ENCODE measurements around the gene CELF4.

CELF4 gene

GRCh38 chr18:37246779-37247340 is 318.7 kb downstream of the CELF4 start:
- no peak overlapping the region for H3K4me3 ChIP-seq (ENCODE audit: low read depth, low read length)

GRCh38 chr18:37244618-37245017 is 321.0 kb downstream of the CELF4 start:
- H3K4me3 ChIP-seq (ENCODE audit: low read depth, low read length), result no peak overlapping the region

GRCh38 chr18:37243741-37244140 is 321.9 kb downstream of the CELF4 start:
- no peak overlapping the region for H3K4me3 ChIP-seq (ENCODE audit: low read depth, low read length)

GRCh38 chr18:37242826-37243560 is 322.6 kb downstream of the CELF4 start:
- no peak overlapping the region for H3K4me3 ChIP-seq (ENCODE audit: low read depth, low read length)

GRCh38 chr18:37242091-37242490 is 323.5 kb downstream of the CELF4 start:
- no peak overlapping the region for H3K4me3 ChIP-seq (ENCODE audit: low read depth, low read length)

- H3K4me3 ChIP-seq (ENCODE audit: low read depth, low read length), result no peak overlapping the region
Observed at GRCh38 chr18:37238282-37239108, 327.1 kb downstream of the CELF4 start.

GRCh38 chr18:37235583-37235982 is 330.0 kb downstream of the CELF4 start:
- H3K4me3 ChIP-seq (ENCODE audit: low read depth, low read length), result no peak overlapping the region

- H3K4me3 ChIP-seq (ENCODE audit: low read depth, low read length), result no peak overlapping the region
Observed at GRCh38 chr18:37231251-37231650, 334.3 kb downstream of the CELF4 start.

GRCh38 chr18:37230768-37231167 is 334.8 kb downstream of the CELF4 start:
- H3K4me3 ChIP-seq (ENCODE audit: low read depth, low read length), result no peak overlapping the region

- H3K4me3 ChIP-seq (ENCODE audit: low read depth, low read length), result no peak overlapping the region
Observed at GRCh38 chr18:37225279-37225678, 340.3 kb downstream of the CELF4 start.

GRCh38 chr18:37222999-37223378 is 342.6 kb downstream of the CELF4 start:
- no peak overlapping the region for H3K4me3 ChIP-seq (ENCODE audit: low read depth, low read length)

GRCh38 chr18:37222354-37222998 is 343.1 kb downstream of the CELF4 start:
- H3K4me3 ChIP-seq (ENCODE audit: low read depth, low read length), result no peak overlapping the region

- H3K4me3 ChIP-seq (ENCODE audit: low read depth, low read length), result no peak overlapping the region
Observed at GRCh38 chr18:37219257-37219656, 346.3 kb downstream of the CELF4 start.

- H3K4me3 ChIP-seq (ENCODE audit: low read depth, low read length), result no peak overlapping the region
Observed at GRCh38 chr18:37218022-37218590, 347.5 kb downstream of the CELF4 start.

GRCh38 chr18:37210781-37211180 is 354.8 kb downstream of the CELF4 start:
- no peak overlapping the region for H3K4me3 ChIP-seq (ENCODE audit: low read depth, low read length)

GRCh38 chr18:37207343-37207742 is 358.3 kb downstream of the CELF4 start:
- no peak overlapping the region for H3K4me3 ChIP-seq (ENCODE audit: low read depth, low read length)

GRCh38 chr18:37199741-37200140 is 365.9 kb downstream of the CELF4 start:
- H3K4me3 ChIP-seq (ENCODE audit: low read depth, low read length), result no peak overlapping the region

Measured in iPS-11a (cell line).